Measurements from ENCODE around the gene NDUFA9. TPM values are rescaled to one million over a fixed set of nuclear protein-coding genes. Genes with fewer than 3 reads are reported as not detected.

Gene NDUFA9
- total RNA-seq, 4 donors from 2014 or later = 29.2 to 54.2 (median 38.1) TPM

GRCh38 chr12:4653257-4653656 lies 4.3 kb downstream of the NDUFA9 start:
- Histone ChIP-seq H3K9me3 (no peaks in the 10 kb centered on the region), H3K4me3 (no peak overlapping the region), H3K27me3 (no peaks in the 10 kb centered on the region), H3K27ac (no peak overlapping the region), H3K36me3 (peaks cover 37% of the 10 kb centered on the region), H3K4me1 (peaks cover 24% of the 10 kb centered on the region)
- TF ChIP-seq POLR2A (IDR thresholded peaks at IDR 0.05) = no peak
- no peak for TF ChIP-seq POLR2AphosphoS5 (IDR thresholded peaks at IDR 0.05)
- TF ChIP-seq CTCF (IDR thresholded peaks at IDR 0.05) = no peak
- TF ChIP-seq EP300 (IDR thresholded peaks at IDR 0.05) = no peak
- DNase-seq (ENCODE audit: low spot score in 2 of 2) = no peak

- Histone ChIP-seq H3K4me1 (peaks cover 23% of the 10 kb centered on the region), H3K4me3 (no peak overlapping the region), H3K36me3 (peaks cover 41% of the 10 kb centered on the region), H3K27me3 (no peaks in the 10 kb centered on the region), H3K9me3 (no peaks in the 10 kb centered on the region), H3K27ac (no peak overlapping the region)
- TF ChIP-seq CTCF (IDR thresholded peaks at IDR 0.05) = no peak
- DNase-seq (ENCODE audit: low spot score in 2 of 2) = no peak
- whole genome bisulfite sequencing = 75% methylated on average over 2 of the region's 2 CpGs
These were observed 4.8 kb downstream of the NDUFA9 start for GRCh38 chr12:4653691-4654090.

- Histone ChIP-seq H3K9me3 (no peaks in the 10 kb centered on the region), H3K4me1 (no peaks in the 10 kb centered on the region), H3K27ac (no peak overlapping the region), H3K36me3 (peaks cover 98% of the 10 kb centered on the region), H3K27me3 (no peaks in the 10 kb centered on the region), H3K4me3 (no peak overlapping the region)
- TF ChIP-seq CTCF (IDR thresholded peaks at IDR 0.05) (no peak), POLR2A (IDR thresholded peaks at IDR 0.05) (no peak), EP300 (IDR thresholded peaks at IDR 0.05) (no peak), POLR2AphosphoS5 (IDR thresholded peaks at IDR 0.05) (no peak)
- no peak for DNase-seq (ENCODE audit: low spot score in 2 of 2)
- whole genome bisulfite sequencing = 42% methylated on average over 3 of the region's 3 CpGs
These were observed 15.1 kb downstream of the NDUFA9 start for GRCh38 chr12:4663971-4664505.

DNA sequence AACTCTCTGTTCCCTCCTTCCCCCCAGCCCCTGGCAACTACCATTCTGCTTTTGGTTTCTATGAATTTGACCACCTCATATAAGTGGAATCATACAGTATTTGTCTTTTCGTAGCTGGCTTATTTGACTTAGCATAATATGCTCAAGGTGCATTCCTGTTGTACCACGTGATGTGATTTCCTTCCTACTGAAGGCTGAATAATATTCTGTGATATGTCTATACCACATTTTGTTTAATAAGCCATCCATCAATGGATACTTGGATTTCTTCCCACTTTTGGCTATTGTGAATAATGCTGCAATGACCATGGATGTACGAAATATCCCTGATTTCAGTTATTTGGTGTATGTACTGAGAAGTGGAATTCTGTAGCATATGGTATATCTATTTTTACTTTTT lies 16.3 kb downstream of the NDUFA9 start:
- WGBS = 99% methylated on average over 3 of the region's 3 CpGs
- Histone ChIP-seq H3K27me3 (no peaks in the 10 kb centered on the region), H3K9me3 (no peaks in the 10 kb centered on the region), H3K36me3 (peaks cover 98% of the 10 kb centered on the region), H3K4me1 (no peaks in the 10 kb centered on the region), H3K4me3 (no peak overlapping the region), H3K27ac (no peak overlapping the region)
- no peak for DNase-seq (ENCODE audit: low spot score in 2 of 2)
- no peak for TF ChIP-seq CTCF (IDR thresholded peaks at IDR 0.05)
- no peak for TF ChIP-seq POLR2A (IDR thresholded peaks at IDR 0.05)
- TF ChIP-seq POLR2AphosphoS5 (IDR thresholded peaks at IDR 0.05) = no peak
- TF ChIP-seq EP300 (IDR thresholded peaks at IDR 0.05) = no peak

GRCh38 chr12:4679711-4680110 lies 30.8 kb downstream of the NDUFA9 start:
- no peaks in the 10 kb centered on the region for H3K9me3 ChIP-seq
- TF ChIP-seq CTCF (IDR thresholded peaks at IDR 0.05) (no peak), POLR2A (IDR thresholded peaks at IDR 0.05) (no peak), POLR2AphosphoS5 (IDR thresholded peaks at IDR 0.05) (no peak), EP300 (IDR thresholded peaks at IDR 0.05) (no peak)
- H3K36me3 ChIP-seq = peaks cover 28% of the 10 kb centered on the region
- H3K4me3 ChIP-seq = no peak overlapping the region
- no peak for DNase-seq (ENCODE audit: low spot score in 2 of 2)
- H3K27me3 ChIP-seq = no peaks in the 10 kb centered on the region
- H3K27ac ChIP-seq = no peak overlapping the region
- no peaks in the 10 kb centered on the region for H3K4me1 ChIP-seq
- 93% methylated on average over 2 of the region's 2 CpGs for WGBS

All from suprapubic skin (tissue), 4 donors.